ENCODE results near the gene TCEANC2.
"Not testable (repeated sequence)": the region's sequence is repeated elsewhere in the genome, so short reads cannot be mapped to it uniquely, and the experiment has no call there.

The TCEANC2 gene

GRCh38 chr1:54028306-54029251, 24.8 kb upstream of the TCEANC2 start:
- no peak for DNase-seq

DNA sequence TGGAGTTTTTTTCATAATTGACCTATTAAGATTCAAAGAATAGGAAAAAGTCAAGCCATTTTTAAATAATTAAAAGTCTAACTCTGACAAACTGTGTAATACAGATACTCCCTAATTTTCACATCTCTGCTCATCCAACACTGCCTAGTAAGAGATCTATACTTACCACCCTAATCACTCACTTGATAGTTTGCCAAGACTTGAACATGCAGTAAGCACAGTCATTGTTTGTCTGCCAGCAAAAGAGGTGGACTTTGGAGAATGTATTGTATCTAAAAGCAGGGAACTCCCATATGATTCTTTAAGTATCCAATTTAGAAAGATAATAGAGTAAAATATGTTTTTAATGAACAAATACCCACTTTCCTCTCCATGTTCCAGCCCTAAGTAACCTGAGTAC, 15.9 kb upstream of the TCEANC2 start:
- DNase-seq = no peak

- no peak for DNase-seq
Measured at GRCh38 chr1:54041806-54042205, 11.6 kb upstream of the TCEANC2 start.

- DNase-seq = no peak
Measured at GRCh38 chr1:54045496-54045895, 7.9 kb upstream of the TCEANC2 start.

- DNase-seq = no peak
Measured at GRCh38 chr1:54046671-54047383, 6.6 kb upstream of the TCEANC2 start.

GRCh38 chr1:54047384-54048305, 5.8 kb upstream of the TCEANC2 start:
- DNase-seq = no peak

GRCh38 chr1:54050435-54050834, 3.0 kb upstream of the TCEANC2 start:
- DNase-seq = not testable (repeated sequence)

DNA sequence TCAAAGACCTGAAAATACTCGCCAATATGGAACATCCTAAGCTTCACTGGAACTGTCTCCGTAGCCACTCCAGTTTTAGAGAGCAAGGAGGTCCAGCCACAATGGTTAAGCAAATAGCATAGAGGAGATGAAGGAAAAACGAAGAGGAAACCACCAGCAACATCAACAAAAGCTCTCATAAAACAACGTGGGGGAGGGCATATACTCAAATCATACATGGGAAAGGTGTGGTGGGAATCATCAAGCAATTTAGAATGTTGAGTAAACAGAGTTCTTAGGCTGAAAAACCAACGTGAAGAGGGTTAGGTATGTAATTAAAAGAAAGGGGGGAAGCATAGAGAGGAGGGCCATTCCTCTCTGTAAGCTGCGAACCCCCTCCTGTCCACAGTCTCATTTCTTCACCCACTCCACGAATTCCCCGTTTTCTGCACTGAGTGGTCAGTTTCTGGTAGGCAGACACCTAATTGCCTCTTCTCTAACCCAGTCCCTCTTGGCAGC, 1.4 kb upstream of the TCEANC2 start:
- DNase-seq = no peak

DNA sequence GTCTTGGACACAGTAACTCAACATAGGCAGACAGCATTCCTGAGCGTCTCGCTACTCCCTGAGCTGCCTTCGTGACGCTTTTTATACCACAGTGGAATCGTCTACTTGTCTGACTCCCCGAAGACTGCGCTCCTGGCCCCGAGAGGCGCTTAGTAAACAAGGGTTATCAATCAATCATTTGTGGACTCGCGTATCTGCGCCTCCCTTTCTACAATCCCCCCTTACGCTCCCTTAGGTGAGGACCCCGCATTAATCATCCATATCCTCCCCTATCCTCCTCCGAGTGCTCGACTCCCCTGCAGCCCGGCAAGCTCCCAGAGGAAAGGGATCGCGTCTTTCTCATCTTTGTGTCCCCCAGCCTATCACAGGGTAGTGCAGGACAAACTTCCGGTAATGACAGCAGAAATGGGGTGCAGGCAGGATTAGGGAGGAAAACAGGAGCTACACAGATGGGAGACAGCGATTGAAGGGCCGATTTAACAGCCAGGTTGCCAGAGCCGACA, 926 bp upstream of the TCEANC2 start:
- DNase-seq = peak; percentile 45 to 60 (median 59)

DNA sequence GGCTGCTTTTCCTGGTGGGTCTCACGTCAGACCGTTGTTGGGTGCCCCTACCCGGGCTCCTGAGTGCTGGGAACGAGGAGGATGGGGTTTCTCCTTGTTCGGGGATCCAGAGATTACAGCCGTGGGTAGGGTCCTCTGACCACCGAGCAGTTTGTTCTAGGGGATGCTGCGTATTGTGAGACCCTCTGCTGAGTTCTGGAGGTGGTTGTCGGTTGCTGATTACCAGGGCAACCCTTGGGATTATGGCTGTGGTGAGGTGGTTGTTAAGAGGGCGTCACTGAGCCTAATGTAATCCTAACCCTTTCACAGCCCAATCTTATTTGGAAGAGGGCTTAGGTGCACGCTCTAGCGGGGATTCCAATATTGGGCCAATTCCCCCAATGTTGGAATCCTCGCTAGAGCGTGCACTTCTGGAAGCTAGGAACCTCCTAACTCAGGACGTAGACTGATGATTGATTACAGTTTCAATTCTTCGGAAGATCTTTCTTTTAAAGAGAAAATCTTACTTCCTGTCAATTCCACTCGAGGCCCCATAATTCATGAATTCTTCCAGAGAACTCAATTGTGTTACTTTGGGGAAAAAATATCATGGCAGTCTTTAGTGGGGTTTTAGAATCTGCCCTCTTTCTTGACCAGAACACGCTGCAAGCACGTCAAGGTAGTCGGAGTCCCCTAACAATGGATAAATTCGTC, 483 bp downstream of the TCEANC2 start:
- peak; percentile 22 to 29 (median 27) for DNase-seq

DNA sequence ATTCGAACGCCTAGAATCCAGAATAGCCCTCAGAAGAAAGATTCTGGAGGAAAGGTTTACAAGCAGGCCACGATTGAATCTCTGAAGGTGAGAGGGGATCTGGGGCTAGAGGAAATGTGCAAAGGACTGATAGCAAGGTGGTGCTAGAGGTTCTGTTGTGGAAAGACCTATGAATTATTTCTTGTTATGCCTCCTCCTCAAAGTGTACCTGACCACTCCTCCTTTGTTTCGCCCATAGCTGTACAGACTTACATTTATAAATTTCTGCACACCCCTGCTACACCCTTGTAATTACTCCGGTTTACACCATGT, 986 bp downstream of the TCEANC2 start:
- DNase-seq = no peak

DNA sequence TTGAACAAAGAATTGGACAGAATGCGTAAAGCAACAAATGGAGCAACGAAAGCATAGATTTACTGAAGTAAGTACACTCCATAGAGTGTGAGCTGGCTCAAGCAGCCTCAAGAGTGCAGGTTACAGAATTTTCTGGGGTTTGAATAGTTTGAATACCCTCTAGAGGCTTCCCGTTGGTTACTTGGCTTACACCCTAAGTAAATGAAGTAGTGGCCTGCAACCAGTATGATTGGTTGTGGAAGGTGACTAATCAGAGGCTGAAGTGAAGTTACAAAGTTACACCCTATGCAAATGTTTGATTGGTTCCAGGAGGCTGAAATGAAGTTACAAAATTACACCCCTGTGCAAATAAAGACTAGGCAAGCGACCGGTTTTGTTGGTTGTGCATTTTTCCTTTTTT, 10.9 kb downstream of the TCEANC2 start:
- DNase-seq = no peak

- no peak for DNase-seq
Measured at GRCh38 chr1:54069791-54070170, 16.4 kb downstream of the TCEANC2 start.

GRCh38 chr1:54070171-54070837, 16.9 kb downstream of the TCEANC2 start:
- DNase-seq = peak; percentile 48 to 78 (median 73)

DNA sequence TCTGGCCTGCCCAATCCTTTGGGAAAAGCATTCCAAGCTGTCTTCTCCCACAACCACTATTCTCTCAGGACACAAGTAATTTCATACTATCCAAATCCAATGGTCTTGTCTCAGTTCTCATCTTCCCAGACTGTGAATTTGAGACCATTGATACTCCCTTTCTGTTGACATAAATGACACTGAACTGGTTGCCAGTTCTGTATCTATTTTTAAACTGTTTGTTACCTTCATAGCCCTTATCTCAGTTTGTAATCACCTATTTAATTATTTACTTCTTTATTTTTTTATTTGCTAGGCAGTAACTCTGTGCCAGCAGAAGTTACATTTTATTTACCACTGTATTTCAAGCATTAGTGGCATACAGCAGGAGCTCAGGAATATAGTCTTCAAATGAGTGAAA, 24.0 kb downstream of the TCEANC2 start:
- DNase-seq = no peak

GRCh38 chr1:54080598-54081049, 27.2 kb downstream of the TCEANC2 start:
- DNase-seq = no peak

DNA sequence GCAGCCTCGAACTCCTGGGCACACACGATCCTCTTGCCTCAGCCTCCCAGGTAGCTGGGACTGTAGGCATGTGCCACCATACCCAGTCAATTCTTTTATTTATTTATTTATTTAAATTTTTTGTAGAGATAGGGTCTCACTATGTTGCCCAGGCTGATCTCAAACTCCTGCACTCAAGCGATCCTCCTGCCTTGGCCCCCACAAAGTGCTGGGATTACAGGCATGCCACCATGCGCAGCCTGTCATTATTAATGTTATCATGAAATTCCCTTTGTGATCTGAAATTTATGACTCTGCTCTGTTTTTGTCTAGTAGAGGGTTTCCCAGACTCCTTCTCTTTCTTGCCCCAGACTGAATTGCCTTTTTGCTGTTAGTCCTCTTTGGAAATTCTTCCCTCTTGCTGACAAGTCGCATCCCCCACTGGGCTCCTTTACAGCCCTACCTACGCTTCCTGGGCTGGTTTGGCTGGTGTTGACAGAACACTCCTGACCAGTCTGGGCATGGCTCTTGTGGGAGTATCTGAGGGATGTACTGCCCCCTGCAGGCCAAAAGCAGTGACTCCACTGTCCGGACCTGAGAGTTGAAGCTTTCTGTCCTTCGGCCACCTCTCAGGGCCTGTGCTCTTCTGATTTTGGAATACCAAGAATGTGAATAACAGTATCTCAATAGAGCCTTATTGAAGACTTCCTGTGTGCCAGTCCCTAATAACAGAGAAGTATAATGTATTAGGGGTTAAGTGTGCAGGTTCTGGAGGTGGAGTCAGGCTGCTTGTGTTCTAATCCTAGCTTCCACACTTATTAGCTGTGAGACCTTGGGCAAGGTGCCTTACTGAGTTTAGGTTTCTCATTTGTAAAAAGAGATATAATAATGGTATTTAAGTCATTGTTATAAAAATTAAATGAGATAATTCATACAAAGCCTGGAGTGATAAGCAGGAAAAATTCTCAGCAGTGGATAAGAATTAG, 28.2 kb downstream of the TCEANC2 start:
- DNase-seq = peak; percentile 73 to 84 (median 81)

DNA sequence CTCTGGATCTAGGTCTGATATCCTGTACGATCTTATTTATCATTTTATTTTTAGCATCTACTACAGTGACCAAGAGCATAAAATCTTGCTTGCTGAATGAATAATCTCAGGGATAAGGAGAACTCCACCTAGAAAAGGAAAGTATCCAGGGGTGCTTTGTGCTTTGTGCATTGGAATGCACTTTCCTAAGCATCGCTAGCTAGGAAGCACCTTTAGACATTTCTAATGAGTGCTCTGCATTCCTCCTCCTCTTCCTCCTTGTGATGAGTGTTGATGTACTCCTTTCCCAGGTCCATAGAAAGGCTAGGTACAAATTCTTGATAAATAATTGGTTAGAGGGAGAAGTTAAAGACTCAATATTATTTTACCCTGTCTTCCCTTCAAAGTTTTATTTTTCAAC, 31.4 kb downstream of the TCEANC2 start:
- no peak for DNase-seq

GRCh38 chr1:54086754-54087153, 33.3 kb downstream of the TCEANC2 start:
- DNase-seq = no peak

- DNase-seq = no peak
Measured at GRCh38 chr1:54088385-54088784, 35.0 kb downstream of the TCEANC2 start.
